ENCODE data around the gene PHLPP1.

The PHLPP1 gene

DNA sequence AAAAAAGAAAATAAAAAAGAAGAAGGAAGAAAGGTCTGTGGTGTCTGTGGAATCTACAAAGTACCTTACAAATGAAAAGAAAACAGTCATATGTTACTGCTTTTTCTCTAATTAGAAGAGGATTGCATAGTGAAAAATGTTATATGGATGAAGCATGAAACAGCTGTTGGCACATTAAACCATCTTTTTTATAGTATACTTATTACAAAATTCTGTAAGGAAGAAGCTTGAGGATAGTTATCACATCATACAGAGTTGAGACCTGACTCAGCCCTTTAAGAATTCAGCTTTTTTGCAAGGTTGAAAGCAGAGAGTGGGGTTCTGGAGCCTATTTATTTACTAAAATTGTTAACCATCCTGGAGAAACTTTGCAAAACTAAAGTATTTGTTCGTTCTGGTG, 222.7 kb downstream of the PHLPP1 start:
- Histone ChIP-seq H3K9me2 (replicated peaks; ENCODE audit: insufficient read depth, low read length) (no peaks in the 10 kb centered on the region), H4K20me1 (ENCODE audit: insufficient read depth, low read length) (no peaks in the 10 kb centered on the region), H3K4me2 (ENCODE audit: low read depth, low read length) (peak overlapping the region; percentile 15; the same call in 1 of the 2 replicates), H3K4me3 (ENCODE audit: low read length) (no peak overlapping the region), H2AFZ (ENCODE audit: low read length) (no peak overlapping the region), H3K27me3 (replicated peaks; ENCODE audit: insufficient read depth, low read length) (no peaks in the 10 kb centered on the region), H3K36me3 (replicated peaks; ENCODE audit: insufficient read depth, low read length) (no peaks in the 10 kb centered on the region), H3F3A (ENCODE audit: insufficient read depth, low read length) (no peaks in the 10 kb centered on the region), H3K9me3 (replicated peaks; ENCODE audit: insufficient read depth, low read length) (no peaks in the 10 kb centered on the region), H3K79me2 (ENCODE audit: low read length) (no peaks in the 10 kb centered on the region), H3K4me1 (ENCODE audit: low read length) (peaks cover 14% of the 10 kb centered on the region), H3K9ac (ENCODE audit: low read length) (no peak overlapping the region), H3K27ac (ENCODE audit: low read length) (no peak overlapping the region; the same call in 1 of the 2 replicates)
- DNase-seq, result no peak
- TF ChIP-seq EZH2 (optimal IDR thresholded peaks at IDR 0.05; ENCODE audit: low read depth, low read length) (no peak), EZH2phosphoT487 (IDR thresholded peaks at IDR 0.05; ENCODE audit: low read length) (no peak)
- TF ChIP-seq, protein P1, sequence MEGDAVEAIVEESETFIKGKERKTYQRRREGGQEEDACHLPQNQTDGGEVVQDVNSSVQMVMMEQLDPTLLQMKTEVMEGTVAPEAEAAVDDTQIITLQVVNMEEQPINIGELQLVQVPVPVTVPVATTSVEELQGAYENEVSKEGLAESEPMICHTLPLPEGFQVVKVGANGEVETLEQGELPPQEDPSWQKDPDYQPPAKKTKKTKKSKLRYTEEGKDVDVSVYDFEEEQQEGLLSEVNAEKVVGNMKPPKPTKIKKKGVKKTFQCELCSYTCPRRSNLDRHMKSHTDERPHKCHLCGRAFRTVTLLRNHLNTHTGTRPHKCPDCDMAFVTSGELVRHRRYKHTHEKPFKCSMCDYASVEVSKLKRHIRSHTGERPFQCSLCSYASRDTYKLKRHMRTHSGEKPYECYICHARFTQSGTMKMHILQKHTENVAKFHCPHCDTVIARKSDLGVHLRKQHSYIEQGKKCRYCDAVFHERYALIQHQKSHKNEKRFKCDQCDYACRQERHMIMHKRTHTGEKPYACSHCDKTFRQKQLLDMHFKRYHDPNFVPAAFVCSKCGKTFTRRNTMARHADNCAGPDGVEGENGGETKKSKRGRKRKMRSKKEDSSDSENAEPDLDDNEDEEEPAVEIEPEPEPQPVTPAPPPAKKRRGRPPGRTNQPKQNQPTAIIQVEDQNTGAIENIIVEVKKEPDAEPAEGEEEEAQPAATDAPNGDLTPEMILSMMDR (IDR thresholded peaks at IDR 0.05; ENCODE audit: low read length), result no peak

DNA sequence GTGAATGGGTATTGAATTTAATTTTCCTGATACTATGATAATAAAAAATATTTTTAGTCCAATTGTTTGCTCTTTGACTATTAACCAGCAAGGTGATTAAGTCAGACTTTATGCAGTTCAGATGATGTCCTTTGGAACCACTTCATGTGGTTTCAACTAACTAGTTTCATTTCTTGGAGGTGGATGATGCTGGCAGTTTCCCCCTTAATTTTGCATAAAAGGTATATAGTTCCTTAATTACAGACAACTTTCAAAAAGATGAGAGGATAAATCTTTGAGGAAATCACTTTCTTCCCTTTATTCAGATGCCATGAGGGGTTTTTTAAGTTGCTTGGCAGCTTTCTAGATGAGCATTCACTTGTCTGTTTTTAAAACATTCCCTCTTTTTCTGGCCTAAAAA, 223.1 kb downstream of the PHLPP1 start:
- Histone ChIP-seq H3K9me3 (replicated peaks; ENCODE audit: insufficient read depth, low read length) (no peaks in the 10 kb centered on the region), H2AFZ (ENCODE audit: low read length) (no peak overlapping the region), H3K79me2 (ENCODE audit: low read length) (no peaks in the 10 kb centered on the region), H4K20me1 (ENCODE audit: insufficient read depth, low read length) (no peaks in the 10 kb centered on the region), H3K9ac (ENCODE audit: low read length) (no peak overlapping the region), H3K27me3 (replicated peaks; ENCODE audit: insufficient read depth, low read length) (no peaks in the 10 kb centered on the region), H3K27ac (ENCODE audit: low read length) (no peak overlapping the region; the same call in 1 of the 2 replicates), H3K4me1 (ENCODE audit: low read length) (peaks cover 14% of the 10 kb centered on the region), H3K9me2 (replicated peaks; ENCODE audit: insufficient read depth, low read length) (no peaks in the 10 kb centered on the region), H3F3A (ENCODE audit: insufficient read depth, low read length) (no peaks in the 10 kb centered on the region), H3K36me3 (replicated peaks; ENCODE audit: insufficient read depth, low read length) (no peaks in the 10 kb centered on the region), H3K4me2 (ENCODE audit: low read depth, low read length) (peak overlapping the region; percentile 15; the same call in 1 of the 2 replicates), H3K4me3 (ENCODE audit: low read length) (no peak overlapping the region)
- TF ChIP-seq, protein P1 (IDR thresholded peaks at IDR 0.05; ENCODE audit: low read length), result no peak
- TF ChIP-seq EZH2 (optimal IDR thresholded peaks at IDR 0.05; ENCODE audit: low read depth, low read length) (no peak), EZH2phosphoT487 (IDR thresholded peaks at IDR 0.05; ENCODE audit: low read length) (no peak)
- peak; percentile 60 for DNase-seq

DNA sequence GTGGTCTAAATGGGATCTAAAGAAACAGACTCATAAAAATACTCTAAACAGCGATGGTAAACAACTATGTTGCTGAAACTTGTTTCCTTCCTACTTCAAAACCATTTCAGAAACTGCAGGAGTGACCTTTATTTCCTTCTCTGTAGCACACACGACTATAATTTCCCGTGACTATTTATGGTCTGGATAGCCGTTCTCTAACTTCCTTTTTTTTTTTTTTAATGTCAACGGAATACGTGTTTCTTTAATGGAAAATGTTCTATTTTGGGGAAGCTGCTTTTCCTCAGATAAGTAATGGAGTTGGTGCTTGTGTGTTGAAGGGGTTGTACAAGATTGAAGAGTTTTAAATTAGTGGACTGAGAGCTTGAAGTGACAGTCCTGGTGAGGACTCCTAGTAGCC, 224.1 kb downstream of the PHLPP1 start:
- Histone ChIP-seq H3K36me3 (replicated peaks; ENCODE audit: insufficient read depth, low read length) (no peaks in the 10 kb centered on the region), H3K4me3 (ENCODE audit: low read length) (no peak overlapping the region), H4K20me1 (ENCODE audit: insufficient read depth, low read length) (no peaks in the 10 kb centered on the region), H3K27me3 (replicated peaks; ENCODE audit: insufficient read depth, low read length) (no peaks in the 10 kb centered on the region), H3K79me2 (ENCODE audit: low read length) (no peaks in the 10 kb centered on the region), H3K4me2 (ENCODE audit: low read depth, low read length) (no peak overlapping the region), H3K9me3 (replicated peaks; ENCODE audit: insufficient read depth, low read length) (no peaks in the 10 kb centered on the region), H2AFZ (ENCODE audit: low read length) (no peak overlapping the region), H3K4me1 (ENCODE audit: low read length) (peaks cover 14% of the 10 kb centered on the region), H3F3A (ENCODE audit: insufficient read depth, low read length) (no peaks in the 10 kb centered on the region), H3K9ac (ENCODE audit: low read length) (no peak overlapping the region), H3K27ac (ENCODE audit: low read length) (no peak overlapping the region), H3K9me2 (replicated peaks; ENCODE audit: insufficient read depth, low read length) (no peaks in the 10 kb centered on the region)
- TF ChIP-seq EZH2 (optimal IDR thresholded peaks at IDR 0.05; ENCODE audit: low read depth, low read length) (no peak), EZH2phosphoT487 (IDR thresholded peaks at IDR 0.05; ENCODE audit: low read length) (no peak)
- TF ChIP-seq, protein P1 (IDR thresholded peaks at IDR 0.05; ENCODE audit: low read length), result no peak
- no peak for DNase-seq
